Loucy (cell line): ENCODE results near the gene MDGA2.

Experiments used
- CTCF ChIP-seq: fragments of 200-600 bp; sonication (generic); conservative IDR thresholded peaks from 2 replicates; pipeline ENCODE4 v1.5.1; 2014; ENCODE audit warnings: mild to moderate bottlenecking, antibody characterized with exemption, low read length
- EZH2phosphoT487 ChIP-seq: fragments of 200-600 bp; IDR thresholded peaks from 2 replicates; pipeline ENCODE4 v1.6.1; 2018; ENCODE audit warnings: antibody characterized with exemption, mild to moderate bottlenecking, moderate library complexity, borderline replicate concordance

- no peak for TF ChIP-seq CTCF
- no peak for TF ChIP-seq EZH2phosphoT487
Observed at GRCh38 chr14:47651337-47651736, 24.1 kb downstream of the MDGA2 start.
